Fibroblast of skin of right quadriceps (primary cell): ENCODE results near the gene DPYD.

Experiments
- DNase-seq: peaks from one replicate; pipeline ENCODE4 v3.0.0-alpha.2; 2013

The DPYD gene

GRCh38 chr1:97837161-97837560 lies 83.7 kb downstream of the DPYD start:
- no peak for DNase-seq

- peak; percentile 7 for DNase-seq
Measured at GRCh38 chr1:97834899-97835298, 85.9 kb downstream of the DPYD start.

GRCh38 chr1:97833881-97834280 lies 87.0 kb downstream of the DPYD start:
- DNase-seq: no peak

GRCh38 chr1:97832481-97832880 lies 88.4 kb downstream of the DPYD start:
- DNase-seq: peak; percentile 68

- DNase-seq: peak; percentile 10
Measured at GRCh38 chr1:97827887-97828286, 92.9 kb downstream of the DPYD start.

- no peak for DNase-seq
Measured at GRCh38 chr1:97826820-97827219, 94.0 kb downstream of the DPYD start.

- no peak for DNase-seq
Measured at GRCh38 chr1:97824624-97825023, 96.2 kb downstream of the DPYD start.

GRCh38 chr1:97824200-97824599 lies 96.6 kb downstream of the DPYD start:
- no peak for DNase-seq

- peak; percentile 54 for DNase-seq
Measured at GRCh38 chr1:97820470-97821188, 100.2 kb downstream of the DPYD start.

GRCh38 chr1:97816927-97817326 lies 103.9 kb downstream of the DPYD start:
- DNase-seq: no peak

- DNase-seq: no peak
Measured at GRCh38 chr1:97814804-97815203, 106.0 kb downstream of the DPYD start.

- no peak for DNase-seq
Measured at GRCh38 chr1:97814121-97814520, 106.7 kb downstream of the DPYD start.

GRCh38 chr1:97812076-97812475 lies 108.8 kb downstream of the DPYD start:
- DNase-seq: no peak

- peak; percentile 45 for DNase-seq
Measured at GRCh38 chr1:97806996-97807520, 113.8 kb downstream of the DPYD start.

GRCh38 chr1:97806326-97806725 lies 114.5 kb downstream of the DPYD start:
- peak; percentile 18 for DNase-seq

- no peak for DNase-seq
Measured at GRCh38 chr1:97805093-97805492, 115.7 kb downstream of the DPYD start.

- DNase-seq: no peak
Measured at GRCh38 chr1:97803026-97803425, 117.8 kb downstream of the DPYD start.

GRCh38 chr1:97802011-97802410 lies 118.8 kb downstream of the DPYD start:
- DNase-seq: no peak

GRCh38 chr1:97797403-97798183 lies 123.2 kb downstream of the DPYD start:
- no peak for DNase-seq

- peak; percentile 13 for DNase-seq
Measured at GRCh38 chr1:97796711-97797110, 124.1 kb downstream of the DPYD start.

- no peak for DNase-seq
Measured at GRCh38 chr1:97792655-97793054, 128.2 kb downstream of the DPYD start.

- DNase-seq: no peak
Measured at GRCh38 chr1:97791251-97791650, 129.6 kb downstream of the DPYD start.

- no peak for DNase-seq
Measured at GRCh38 chr1:97787231-97787630, 133.6 kb downstream of the DPYD start.

- DNase-seq: no peak
Measured at GRCh38 chr1:97784661-97785060, 136.2 kb downstream of the DPYD start.
